HG02943 (cell line): ENCODE measurements around the gene PSTPIP1.

Experiments
- ATAC-seq: cut with Tn5 transposase; IDR thresholded peaks from one replicate; pipeline ENCODE4 v1.9.1; 2021; ENCODE audit warnings: mild to moderate bottlenecking, low read depth, moderate library complexity; ENCODE audit not compliant: unreplicated experiment

The PSTPIP1 gene

DNA sequence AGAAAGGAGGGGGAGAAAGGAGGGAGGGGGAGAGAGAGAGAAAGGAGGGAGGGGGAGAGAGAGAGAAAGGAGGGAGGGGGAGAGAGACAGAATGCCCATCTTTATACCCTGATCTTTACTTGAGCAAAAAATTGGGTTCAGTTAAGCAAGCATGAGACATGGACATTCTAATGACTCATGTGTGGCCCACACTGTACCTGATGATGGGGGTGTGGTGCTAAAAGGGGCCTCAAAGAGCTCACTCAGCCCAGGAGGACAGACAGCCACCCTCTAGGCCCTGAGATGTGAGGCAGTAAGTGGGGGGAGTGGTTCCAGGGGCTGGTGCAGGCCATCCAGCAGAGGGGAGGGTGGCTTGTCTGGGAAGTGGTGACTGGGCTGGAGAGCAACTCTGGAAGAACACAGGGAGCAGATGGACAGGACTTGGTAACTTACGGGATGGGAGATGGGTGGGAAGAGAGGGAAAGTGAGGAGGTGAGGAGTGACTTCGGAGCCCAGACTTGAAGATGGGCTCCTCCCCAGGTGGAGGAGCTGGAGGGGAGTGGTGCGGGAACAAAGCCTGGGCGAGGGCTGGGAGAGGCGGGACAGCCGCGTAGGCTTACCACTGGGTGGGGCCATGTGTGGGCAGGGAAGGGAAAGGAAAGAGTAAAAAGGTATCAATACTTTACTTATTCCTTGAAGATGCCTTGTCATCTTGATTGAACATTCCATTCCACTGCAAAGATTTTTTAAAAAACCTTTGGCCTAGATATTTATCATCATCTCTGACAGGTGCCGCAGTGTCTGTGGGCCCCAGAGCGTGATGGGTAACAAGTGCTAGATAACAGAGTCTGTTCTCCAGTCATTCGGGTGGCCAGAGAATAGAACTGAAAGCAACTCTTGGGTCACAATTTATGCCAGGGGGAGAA, 43.6 kb downstream of the PSTPIP1 start:
- no peak for ATAC-seq

- ATAC-seq: no peak
These were observed 44.2 kb downstream of the PSTPIP1 start for GRCh38 chr15:77039217-77039533.

DNA sequence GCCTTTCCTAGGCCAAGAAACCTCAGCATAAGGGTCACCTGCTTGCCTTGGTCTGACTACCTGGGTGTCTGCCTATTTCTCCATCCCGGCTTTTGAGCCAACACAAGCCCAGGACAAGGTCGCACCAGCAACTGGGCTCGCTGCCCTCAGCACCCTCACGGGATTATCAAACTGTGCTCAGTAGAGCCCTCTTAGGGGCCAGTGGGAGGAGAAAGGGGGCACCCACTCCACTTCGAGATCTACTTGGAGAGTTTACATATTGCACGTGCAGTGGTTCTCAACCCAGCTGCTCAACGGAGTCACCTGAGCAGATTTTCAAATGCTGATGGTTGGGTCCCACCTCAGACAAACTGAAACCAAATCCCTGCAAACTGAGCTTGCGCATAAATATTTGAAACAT, 44.9 kb downstream of the PSTPIP1 start:
- ATAC-seq: no peak

GRCh38 chr15:77040673-77041072, 45.7 kb downstream of the PSTPIP1 start:
- no peak for ATAC-seq

DNA sequence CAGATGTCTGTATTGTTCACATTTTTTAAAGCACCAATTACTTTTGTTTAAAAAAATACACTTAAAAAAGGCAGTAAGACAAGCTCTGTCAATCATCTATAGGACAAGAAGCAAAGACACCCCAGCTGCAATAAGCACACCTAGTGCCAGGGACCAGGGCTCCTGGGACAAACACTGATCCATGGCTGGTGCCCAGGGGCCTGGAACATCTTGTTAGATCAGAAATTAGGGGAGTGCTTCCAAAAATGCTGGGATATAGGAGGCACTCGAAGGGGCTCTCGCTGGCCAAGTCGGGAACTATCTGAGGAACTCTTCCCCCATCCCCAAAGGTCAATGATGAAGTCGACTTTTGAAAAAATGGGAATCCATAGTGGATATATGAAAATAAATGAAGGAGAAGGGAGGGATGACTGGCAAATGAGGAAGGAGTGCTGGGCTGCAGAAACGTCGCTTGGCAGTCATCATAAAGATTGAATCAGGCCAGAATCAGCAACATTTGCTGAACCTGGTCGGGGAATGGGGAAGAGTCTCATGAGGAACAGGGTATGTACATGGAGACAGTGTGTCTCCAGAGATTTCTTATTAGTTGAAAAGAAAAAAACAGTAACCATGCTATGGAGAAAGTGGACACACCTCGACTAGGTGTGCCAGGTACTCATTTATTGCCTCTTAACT, 47.5 kb downstream of the PSTPIP1 start:
- no peak for ATAC-seq

DNA sequence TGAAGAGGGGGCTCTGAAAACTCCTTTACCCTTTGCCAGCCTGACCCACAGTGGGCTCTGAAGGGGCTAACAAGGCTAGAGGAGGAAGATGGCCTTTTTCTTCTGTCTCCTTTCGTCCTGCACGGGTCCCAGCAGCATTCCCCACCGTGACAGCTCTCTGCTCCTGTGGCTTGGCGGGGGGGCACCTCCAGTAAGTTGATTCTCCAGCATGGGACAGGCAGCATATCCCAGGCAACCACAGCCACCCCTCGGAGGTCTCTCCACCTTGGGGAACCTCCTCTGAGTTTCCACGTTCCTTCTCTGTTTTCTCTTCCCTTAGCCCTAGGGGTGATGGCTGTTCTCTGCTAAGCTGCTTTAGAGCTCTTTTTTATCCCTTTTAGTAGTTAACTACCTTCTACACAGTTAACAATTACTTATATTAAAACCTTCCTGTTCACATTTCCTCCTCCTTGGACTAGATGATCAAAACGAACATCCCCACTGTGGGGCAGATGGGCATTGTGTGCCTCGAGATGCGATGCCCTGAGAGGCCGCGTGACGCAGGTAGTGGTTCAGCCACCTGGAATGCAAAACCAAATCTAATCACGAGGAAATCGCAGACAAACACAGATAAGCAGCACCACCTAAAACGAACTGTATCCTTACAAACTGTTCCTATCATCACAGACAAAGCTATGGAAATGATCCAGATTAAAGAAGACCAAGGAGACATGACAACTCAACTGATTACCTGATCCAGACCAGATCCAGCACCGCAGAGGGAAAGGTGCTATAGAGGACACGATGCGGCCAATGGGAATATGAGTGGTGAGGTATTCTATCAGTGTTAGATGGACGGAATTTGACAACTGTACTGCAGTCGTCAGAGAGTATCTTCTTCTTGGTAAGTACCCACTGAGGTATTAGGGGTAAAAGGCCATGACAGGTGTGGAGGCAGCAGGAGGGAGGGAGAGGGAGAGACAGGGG, 48.3 kb downstream of the PSTPIP1 start:
- ATAC-seq: no peak

DNA sequence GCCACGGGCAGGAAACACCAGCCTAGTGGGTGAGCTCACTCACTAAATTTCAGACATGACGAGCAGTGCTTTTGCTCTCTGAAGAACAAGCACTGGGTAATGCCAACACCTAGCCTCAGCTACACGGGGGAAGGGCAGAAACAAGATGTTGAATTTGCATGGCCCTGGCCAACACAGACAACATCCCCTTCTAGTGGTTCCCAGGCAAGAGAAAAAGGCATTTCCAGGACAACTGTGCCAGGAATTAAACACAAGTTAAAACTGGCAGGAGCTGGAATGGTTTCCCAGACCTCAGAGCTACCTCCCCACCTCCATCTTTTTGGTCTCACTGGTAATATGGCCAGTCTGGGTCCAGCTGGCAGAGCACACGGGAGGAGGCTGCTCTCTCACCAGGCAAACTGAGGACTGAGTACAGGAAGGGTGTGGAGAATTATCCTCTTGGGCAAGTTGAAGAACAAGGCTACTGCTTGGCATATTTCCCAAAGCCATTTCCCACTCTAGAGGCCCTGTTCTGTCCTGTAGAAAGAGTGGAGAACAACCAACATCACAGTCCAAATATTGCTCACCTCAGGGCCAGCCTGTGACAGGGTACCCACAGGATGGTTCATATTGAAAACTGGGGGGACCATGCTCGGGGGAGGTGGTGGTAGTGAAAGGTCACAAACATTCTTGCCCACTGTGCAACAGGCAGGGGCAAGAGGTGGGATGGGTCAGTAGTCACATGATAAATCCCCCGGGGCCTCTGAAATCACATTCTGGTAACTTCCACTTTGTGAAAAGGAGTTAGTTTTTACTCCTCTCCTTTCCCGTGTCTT, 49.5 kb downstream of the PSTPIP1 start:
- no peak for ATAC-seq

GRCh38 chr15:77045985-77046384, 51.1 kb downstream of the PSTPIP1 start:
- ATAC-seq: no peak

DNA sequence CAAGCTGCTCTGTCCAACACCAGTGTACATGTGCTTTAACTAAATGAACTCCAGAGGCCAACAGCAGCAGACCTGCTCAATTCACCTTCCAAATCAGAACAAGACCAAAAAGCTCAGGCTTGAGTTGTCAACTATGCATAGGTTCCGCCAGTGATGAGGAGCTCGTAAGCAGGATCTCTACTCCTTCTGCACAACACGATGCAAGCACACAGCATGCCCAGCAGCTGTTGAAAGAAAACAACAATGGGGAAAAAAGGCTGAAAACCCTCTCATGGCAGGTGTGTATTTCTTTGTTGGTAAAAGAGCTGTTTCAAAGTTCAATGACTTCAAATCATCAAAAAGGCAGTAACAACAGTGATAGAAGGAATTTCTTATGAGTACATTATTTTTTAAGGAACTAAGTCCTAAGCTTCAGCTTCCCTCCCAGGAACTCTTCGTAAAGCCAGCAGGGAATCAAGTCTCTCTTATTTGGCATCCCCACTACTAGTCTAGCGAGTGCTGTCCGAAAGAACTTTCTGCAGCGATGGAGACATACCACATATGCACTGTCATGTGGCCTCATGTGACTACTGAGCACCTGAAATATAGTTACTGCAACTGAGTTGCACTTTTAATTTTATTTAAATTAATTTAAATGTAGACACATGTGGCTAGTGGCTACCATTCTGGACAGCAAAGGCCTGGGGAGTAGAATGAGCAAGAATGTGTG, 51.9 kb downstream of the PSTPIP1 start:
- no peak for ATAC-seq

- no peak for ATAC-seq
These were observed 53.4 kb downstream of the PSTPIP1 start for GRCh38 chr15:77048135-77048876.

- no peak for ATAC-seq
These were observed 57.6 kb downstream of the PSTPIP1 start for GRCh38 chr15:77052556-77052955.

DNA sequence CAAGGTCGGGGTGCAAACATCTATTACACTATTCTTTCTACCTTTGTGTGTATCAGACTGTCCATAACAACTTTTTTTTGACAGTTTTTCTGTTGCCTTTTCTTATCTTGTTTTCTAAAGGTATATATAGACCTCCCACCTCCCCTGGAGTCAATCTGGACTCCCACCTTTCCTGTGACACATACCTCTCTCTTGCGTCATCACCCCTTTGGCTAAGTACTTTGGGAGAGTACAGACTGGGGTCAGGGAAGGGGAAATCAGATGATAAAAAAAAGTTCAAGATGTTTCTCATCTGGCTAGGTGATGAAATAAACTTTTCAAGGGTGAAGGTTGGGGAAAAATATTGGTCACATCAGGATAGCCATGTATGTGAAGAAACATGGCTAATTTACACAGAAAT, 58.8 kb downstream of the PSTPIP1 start:
- no peak for ATAC-seq

- no peak for ATAC-seq
These were observed 62.1 kb downstream of the PSTPIP1 start for GRCh38 chr15:77057072-77057471.

DNA sequence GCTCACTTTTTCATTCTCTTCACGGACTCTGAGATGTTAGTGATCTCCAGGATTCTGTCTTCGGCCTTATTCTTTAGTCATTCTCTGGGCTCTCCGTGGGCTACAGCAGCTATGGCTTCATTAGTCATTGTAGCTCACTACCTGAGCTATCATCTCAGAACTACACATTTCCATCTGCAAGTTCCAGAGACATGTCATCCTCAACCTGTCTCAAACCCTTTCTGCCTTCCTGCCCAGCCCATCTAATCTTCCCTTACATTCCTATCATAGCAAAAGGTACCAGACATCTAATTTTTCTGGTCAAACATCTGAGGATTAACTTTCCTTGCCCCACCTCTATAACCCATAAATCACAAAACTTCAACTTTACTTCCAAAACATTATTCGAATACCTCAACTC, 62.8 kb downstream of the PSTPIP1 start:
- ATAC-seq: no peak

GRCh38 chr15:77058468-77058867, 63.5 kb downstream of the PSTPIP1 start:
- no peak for ATAC-seq

DNA sequence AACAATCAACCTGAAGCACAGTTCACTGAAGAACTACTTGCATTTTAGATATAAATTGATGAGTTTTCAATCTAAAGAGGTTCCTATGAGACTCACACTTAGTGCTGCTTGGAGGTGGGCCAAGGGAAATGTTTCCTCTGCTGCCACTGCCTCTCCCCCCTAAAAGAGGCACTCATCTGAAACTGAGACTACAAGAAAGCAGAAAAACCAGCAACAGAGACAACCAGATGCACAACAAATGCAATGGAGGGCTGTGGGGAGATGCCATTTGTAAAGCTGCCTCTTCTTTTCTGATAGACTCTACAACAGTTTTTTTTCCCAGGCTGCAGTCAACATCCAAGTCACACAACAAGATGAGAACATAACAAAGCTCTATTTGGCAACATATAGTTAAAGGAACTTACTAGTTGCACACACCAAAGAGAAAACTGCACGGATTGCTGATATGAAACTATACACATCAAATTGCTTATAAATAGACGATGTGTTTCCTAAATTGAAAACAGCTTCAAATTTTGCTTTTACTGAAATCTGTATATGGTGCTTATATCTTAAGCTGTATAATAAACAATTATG, 64.9 kb downstream of the PSTPIP1 start:
- no peak for ATAC-seq

- ATAC-seq: no peak
These were observed 65.6 kb downstream of the PSTPIP1 start for GRCh38 chr15:77060546-77060945.

GRCh38 chr15:77063249-77063648, 68.3 kb downstream of the PSTPIP1 start:
- ATAC-seq: no peak
